IMR-90 (cell line): ENCODE data around the gene FAM171A1. TPM values are rescaled to one million over a fixed set of nuclear protein-coding genes. Genes with fewer than 3 reads are reported as not detected.

Experiments used
- ATAC-seq: fragments of 200-7000 bp; cut with Tn5 transposase; 2 replicates; pipeline ENCODE4 v1.9.1; 2020; ENCODE audit warnings: low read depth, mild to moderate bottlenecking, moderate library complexity
- BruUV-seq: library from RNA; stranded (reverse); fragments of 400-500 nt; replicated peaks from 2 replicates; lab custom pipeline; 2021; lab: Mats Ljungman, UMichigan
- CTCF ChIA-PET: fragments of 300-600 bp; formaldehyde crosslinking; extraction: SDS; loops from one replicate; lab custom pipeline; 2021; ENCODE audit warnings: antibody characterized with exemption; lab: Yijun Ruan, JAX
- POLR2A ChIA-PET: fragments of 300-600 bp; sonication (Branson Sonifier 250); formaldehyde crosslinking; loops from one replicate; lab custom pipeline; 2022; ENCODE audit warnings: antibody characterized with exemption; ENCODE audit not compliant: unreplicated experiment; lab: Charles Lee
- DNase-seq: peaks from one replicate; pipeline ENCODE4 v3.0.0; 2013
- H2AFZ ChIP-seq: replicated peaks from 2 replicates; pipeline ENCODE3; 2013; ENCODE audit warnings: low read length, mild to moderate bottlenecking; ENCODE audit not compliant: poor library complexity
- H2AK5ac ChIP-seq: 2 replicates; pipeline ENCODE4 v1.6.1; 2013; ENCODE audit warnings: low read depth, low read length, inconsistent platforms
- H2AK9ac ChIP-seq: replicated peaks from 2 replicates; pipeline ENCODE3; 2013; ENCODE audit warnings: mild to moderate bottlenecking, low read depth, low read length, moderate library complexity; ENCODE audit not compliant: poor library complexity
- H2BK120ac ChIP-seq: 2 replicates; pipeline ENCODE4 v1.6.1; 2013; ENCODE audit warnings: low read depth, low read length, inconsistent platforms
- H2BK15ac ChIP-seq: 3 replicates; pipeline ENCODE4 v1.6.1; 2013; ENCODE audit warnings: low read depth, low read length, inconsistent platforms
- H2BK20ac ChIP-seq: 2 replicates; pipeline ENCODE4 v1.6.1; 2013; ENCODE audit warnings: low read depth, mild to moderate bottlenecking, inconsistent platforms, low read length, moderate library complexity
- H2BK5ac ChIP-seq: 2 replicates; pipeline ENCODE4 v1.6.1; 2013; ENCODE audit warnings: mild to moderate bottlenecking, low read depth, low read length, inconsistent platforms; ENCODE audit not compliant: poor library complexity, severe bottlenecking
- H3K14ac ChIP-seq: replicated peaks from 2 replicates; pipeline ENCODE4 v1.6.1; 2013; ENCODE audit warnings: low read depth, low read length, inconsistent platforms
- H3K18ac ChIP-seq: 2 replicates; pipeline ENCODE4 v1.6.1; 2013; ENCODE audit warnings: low read depth, low read length, control low read depth
- H3K23ac ChIP-seq: 2 replicates; pipeline ENCODE4 v1.6.1; 2013; ENCODE audit warnings: low read depth, low read length, inconsistent platforms
- H3K27ac ChIP-seq: 2 replicates; pipeline ENCODE4 v1.5.1; 2013; ENCODE audit warnings: mild to moderate bottlenecking, control low read depth, low read length; ENCODE audit not compliant: insufficient read depth
- H3K27me3 ChIP-seq: 2 replicates; pipeline ENCODE4 v1.6.1; 2013; ENCODE audit warnings: low read length; ENCODE audit not compliant: control insufficient read depth, insufficient read depth
- H3K36me3 ChIP-seq: 2 replicates; pipeline ENCODE4 v1.6.1; 2013; ENCODE audit warnings: low read length, mixed read lengths; ENCODE audit not compliant: control insufficient read depth, insufficient read depth
- H3K4ac ChIP-seq: 2 replicates; pipeline ENCODE4 v1.6.1; 2013; ENCODE audit warnings: low read depth, low read length, inconsistent platforms
- H3K4me1 ChIP-seq: 2 replicates; pipeline ENCODE4 v1.6.1; 2013; ENCODE audit warnings: low read length, mixed read lengths; ENCODE audit not compliant: control insufficient read depth, insufficient read depth
- H3K4me2 ChIP-seq: 2 replicates; pipeline ENCODE4 v1.6.1; 2013; ENCODE audit warnings: low read depth, mild to moderate bottlenecking, control low read depth, low read length, moderate library complexity
- H3K4me3 ChIP-seq: 2 replicates; pipeline ENCODE4 v1.5.1; 2013; ENCODE audit warnings: low read depth, mild to moderate bottlenecking, control low read depth, low read length, moderate library complexity; ENCODE audit not compliant: insufficient read depth
- H3K56ac ChIP-seq: 2 replicates; pipeline ENCODE4 v1.6.1; 2013; ENCODE audit warnings: low read length, inconsistent platforms; ENCODE audit not compliant: insufficient read depth; ENCODE audit errors: extremely low read depth
- H3K79me1 ChIP-seq, 2 experiments: 2 replicates each; pipeline ENCODE4 v1.6.1; 2013; ENCODE audit warnings: low read length in 2 of 2, inconsistent platforms in 1 of 2, low read depth in 1 of 2
- H3K9ac ChIP-seq: 2 replicates; pipeline ENCODE4 v1.6.1; 2013; ENCODE audit warnings: low read depth, low read length, control low read depth
- H3K9me1 ChIP-seq: 2 replicates; pipeline ENCODE4 v1.6.1; 2013; ENCODE audit warnings: low read length, inconsistent platforms; ENCODE audit not compliant: insufficient read depth
- H3K9me3 ChIP-seq: 2 replicates; pipeline ENCODE4 v1.6.1; 2013; ENCODE audit warnings: low read length; ENCODE audit not compliant: control insufficient read depth, insufficient read depth
- H4K20me1 ChIP-seq: 2 replicates; pipeline ENCODE4 v1.6.1; 2013; ENCODE audit warnings: low read length, inconsistent platforms; ENCODE audit not compliant: insufficient read depth
- H4K5ac ChIP-seq: 2 replicates; pipeline ENCODE4 v1.6.1; 2013; ENCODE audit warnings: mild to moderate bottlenecking, low read depth, low read length, control low read depth
- H4K8ac ChIP-seq, 2 experiments: 2 replicates each; pipeline ENCODE4 v1.6.1; 2013; ENCODE audit warnings: low read depth in 2 of 2, low read length in 2 of 2, control low read depth in 1 of 2, inconsistent platforms in 1 of 2
- H4K91ac ChIP-seq: 2 replicates; pipeline ENCODE4 v1.6.1; 2013; ENCODE audit warnings: low read depth, low read length, inconsistent platforms; ENCODE audit not compliant: insufficient read depth
- BHLHE40 ChIP-seq: fragments of 150-350 bp; IDR thresholded peaks from 2 replicates; pipeline ENCODE4 v1.6.1; 2016; ENCODE audit warnings: mild to moderate bottlenecking, low read depth, low read length
- CEBPB ChIP-seq: IDR thresholded peaks from 2 replicates; pipeline ENCODE4 v1.6.1; 2012; ENCODE audit warnings: low read depth, low read length, improper control_type of control experiment
- CHD1 ChIP-seq: IDR thresholded peaks from 2 replicates; pipeline ENCODE4 v1.6.1; 2012; ENCODE audit warnings: low read depth, low read length, improper control_type of control experiment
- CTCF ChIP-seq: conservative IDR thresholded peaks from 2 replicates; pipeline ENCODE4 v1.5.1; 2012; ENCODE audit warnings: mild to moderate bottlenecking, low read depth, low read length, improper control_type of control experiment
- ELK1 ChIP-seq: fragments of 150-350 bp; IDR thresholded peaks from 2 replicates; pipeline ENCODE4 v1.6.1; 2016; ENCODE audit warnings: low read depth, mild to moderate bottlenecking, low read length, moderate library complexity, borderline replicate concordance
- FOS ChIP-seq: fragments of 150-350 bp; IDR thresholded peaks from 2 replicates; pipeline ENCODE4 v1.6.1; 2016; ENCODE audit warnings: low read depth, low read length
- MAFK ChIP-seq: IDR thresholded peaks from 2 replicates; pipeline ENCODE4 v1.6.1; 2012; ENCODE audit warnings: low read depth, low read length, improper control_type of control experiment
- MAZ ChIP-seq: IDR thresholded peaks from 2 replicates; pipeline ENCODE4 v1.6.1; 2012; ENCODE audit warnings: low read depth, mild to moderate bottlenecking, low read length, improper control_type of control experiment, moderate library complexity, borderline replicate concordance
- NFE2L2 ChIP-seq: fragments of 150-350 bp; IDR thresholded peaks from 2 replicates; pipeline ENCODE4 v1.6.1; 2016; ENCODE audit warnings: low read depth, mild to moderate bottlenecking, low read length
- RAD21 ChIP-seq: IDR thresholded peaks from 2 replicates; pipeline ENCODE4 v1.6.1; 2012; ENCODE audit warnings: low read length, improper control_type of control experiment
- RCOR1 ChIP-seq: IDR thresholded peaks from 2 replicates; pipeline ENCODE4 v1.6.1; 2012; ENCODE audit warnings: mild to moderate bottlenecking, low read length, improper control_type of control experiment; ENCODE audit not compliant: insufficient replicate concordance
- RFX5 ChIP-seq: IDR thresholded peaks from 2 replicates; pipeline ENCODE4 v1.8.0; 2012; ENCODE audit warnings: low read depth, mild to moderate bottlenecking, low read length, moderate library complexity
- WGBS, 2 experiments: methylation state at CpG; one replicate each; pipeline versions ENCODE4 v1.1.5 to v1.1.7; 2013; ENCODE audit warnings: missing lambda C conversion rate in 2 of 2; ENCODE audit not compliant: insufficient read length in 1 of 2; ENCODE audit errors: extremely low coverage in 2 of 2; 5-methylcytosine and 5-hydroxymethylcytosine counted together
- dilution Hi-C: fragments of 300-500 bp; cut with HindIII; formaldehyde crosslinking; loops from one replicate; pipeline ENCODE4 v1.14.3; 2018; ENCODE audit warnings: low sequenced_read_pairs; ENCODE audit not compliant: unreplicated experiment
- in situ Hi-C: fragments of 300-500 bp; cut with MboI; formaldehyde crosslinking; loops from 3 replicates; pipeline ENCODE4 v1.14.3; 2019; ENCODE audit warnings: low sequenced_read_pairs, inconsistent platforms, mixed read lengths
- intact Hi-C: fragments of 100-400 bp; cut with micrococcal nuclease; formaldehyde crosslinking; loops from 2 replicates; pipeline ENCODE4 v1.10.0; 2022
- polyA plus RNA-seq, 3 experiments: library from polyadenylated mRNA; depleted of rRNA; stranded (reverse); fragments of >200 nt; gene quantifications; 2 replicates each; pipeline ENCODE4 v1.2.3, GENCODE V29; 2012; ENCODE audit warnings: low replicate concordance in 1 of 3
- total RNA-seq: library from RNA; depleted of rRNA; stranded (reverse); fragments of >200 nt; gene quantifications from 2 replicates; pipeline ENCODE4 v1.2.3, GENCODE V29; 2012
- TF ChIP-seq, protein P1 (sequence below): fragments of 150-350 bp; IDR thresholded peaks from 2 replicates; pipeline ENCODE4 v1.6.1; 2017; ENCODE audit warnings: mild to moderate bottlenecking, antibody characterized with exemption, low read length, low read depth

FAM171A1 gene
- total and polyA plus RNA-seq, 2 of the 4 experiments (the other 2 are of a cell fraction), result 20.3 to 30.6 TPM

DNA sequence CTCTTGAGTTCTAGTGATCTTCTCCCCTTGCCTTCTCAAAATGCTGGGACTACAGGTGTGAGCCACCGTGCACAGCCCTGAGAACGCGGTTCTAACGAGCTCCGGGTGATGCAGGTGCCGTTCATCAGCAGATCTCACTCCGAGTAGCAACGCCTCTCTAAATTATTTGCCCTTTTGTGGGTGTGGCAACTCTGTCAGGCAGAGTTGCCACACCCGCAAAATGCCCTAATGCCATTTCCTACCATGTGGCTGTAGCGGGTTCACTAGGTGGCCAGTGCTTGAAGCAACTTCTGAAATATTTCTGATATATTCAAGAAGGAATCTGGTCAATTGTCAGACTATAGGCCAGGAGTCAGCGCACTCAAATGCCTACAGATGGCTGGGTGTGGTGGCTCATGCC is 139.7 kb downstream of the FAM171A1 start:
- H3K4me3 ChIP-seq, result no peak overlapping the region
- dilution Hi-C loops (no loop called here), in situ Hi-C loops (no loop called here), intact Hi-C loops (no loop called here)
- no peak overlapping the region for H3K27ac ChIP-seq
- no peaks in the 10 kb centered on the region for H3K9me3 ChIP-seq
- H3K9me1 ChIP-seq, result peaks cover 6% of the 10 kb centered on the region; the same call in 1 of the 2 replicates
- no peaks in the 10 kb centered on the region for H3K36me3 ChIP-seq
- CTCF ChIA-PET, result no interaction called here
- no peaks in the 10 kb centered on the region for H4K20me1 ChIP-seq
- H2AFZ ChIP-seq, result no peak overlapping the region
- H3K9ac ChIP-seq, result no peak overlapping the region
- no peak overlapping the region for H4K8ac ChIP-seq
- no peak overlapping the region for H2BK120ac ChIP-seq
- DNase-seq, result no peak
- no peak for ATAC-seq
- H3K4ac ChIP-seq, result no peak overlapping the region
- no peak overlapping the region for H4K91ac ChIP-seq
- no peak overlapping the region for H3K23ac ChIP-seq
- H3K14ac ChIP-seq, result no peak overlapping the region
- H2BK15ac ChIP-seq, result no peak overlapping the region
- no peak overlapping the region for H4K5ac ChIP-seq
- H2AK5ac ChIP-seq, result no peak overlapping the region
- TF ChIP-seq NFE2L2 (no peak), RCOR1 (no peak), CHD1 (no peak), MAFK (no peak), CTCF (no peak), FOS (no peak), ELK1 (no peak), RAD21 (no peak), MAZ (no peak), CEBPB (no peak), RFX5 (no peak), BHLHE40 (no peak)
- TF ChIP-seq, protein P1, sequence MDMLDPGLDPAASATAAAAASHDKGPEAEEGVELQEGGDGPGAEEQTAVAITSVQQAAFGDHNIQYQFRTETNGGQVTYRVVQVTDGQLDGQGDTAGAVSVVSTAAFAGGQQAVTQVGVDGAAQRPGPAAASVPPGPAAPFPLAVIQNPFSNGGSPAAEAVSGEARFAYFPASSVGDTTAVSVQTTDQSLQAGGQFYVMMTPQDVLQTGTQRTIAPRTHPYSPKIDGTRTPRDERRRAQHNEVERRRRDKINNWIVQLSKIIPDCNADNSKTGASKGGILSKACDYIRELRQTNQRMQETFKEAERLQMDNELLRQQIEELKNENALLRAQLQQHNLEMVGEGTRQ, result no peak
- H2AK9ac ChIP-seq, result no peak overlapping the region
- no TSS peak for BruUV-seq
- H2BK20ac ChIP-seq, result no peak overlapping the region
- H3K79me1 ChIP-seq, result peaks cover 4 to 13% of the 10 kb centered on the region in 2 experiments; a peak in 2 of 4 replicates
- no peak overlapping the region for H3K4me2 ChIP-seq
- POLR2A ChIA-PET, result no interaction called here
- H3K56ac ChIP-seq, result no peak overlapping the region
- 100% methylated on average over 1 of the region's 11 CpGs; no CpG with 5 or more reads in 1 of the 2 experiments for WGBS, 2 experiments
- H3K18ac ChIP-seq, result no peak overlapping the region
- H3K27me3 ChIP-seq, result no peaks in the 10 kb centered on the region
- H3K4me1 ChIP-seq, result peaks cover 7% of the 10 kb centered on the region; the same call in 1 of the 2 replicates
- H2BK5ac ChIP-seq, result no peak overlapping the region
